GM23338 (cell line): ENCODE data around the gene LENG9. TPM values are rescaled to one million over a fixed set of nuclear protein-coding genes. Genes with fewer than 3 reads are reported as not detected.
A peak's percentile ranks its signal among the peaks of the same experiment; 100 is the strongest.

Experiments used
- ATAC-seq: fragments of 200-7000 bp; cut with Tn5 transposase; 3 replicates; pipeline ENCODE4 v1.9.1; 2020
- DNase-seq: peaks from one replicate; pipeline ENCODE4 v3.0.0-alpha.2; 2015; ENCODE audit warnings: low spot score
- H2AFZ ChIP-seq: fragments of 200-600 bp; sonication (generic); 2 replicates; pipeline ENCODE4 v1.8.0; 2016; ENCODE audit warnings: antibody characterized with exemption, mild to moderate bottlenecking, moderate library complexity
- H3F3A ChIP-seq: fragments of 200-600 bp; sonication (generic); replicated peaks from 2 replicates; pipeline ENCODE4 v1.8.0; 2017; ENCODE audit warnings: antibody characterized with exemption, mixed run types, low read depth
- H3K27ac ChIP-seq: fragments of 200-600 bp; sonication (generic); 2 replicates; pipeline ENCODE4 v1.6.1; 2016; ENCODE audit warnings: low read depth
- H3K27me3 ChIP-seq: fragments of 200-600 bp; sonication (generic); 2 replicates; pipeline ENCODE4 v1.8.0; 2016; ENCODE audit warnings: mild to moderate bottlenecking, mixed run types, moderate library complexity; ENCODE audit not compliant: insufficient read depth
- H3K36me3 ChIP-seq: fragments of 200-600 bp; sonication (generic); 2 replicates; pipeline ENCODE4 v1.8.0; 2016; ENCODE audit warnings: mild to moderate bottlenecking; ENCODE audit not compliant: insufficient read depth
- H3K4me1 ChIP-seq: fragments of 200-600 bp; sonication (generic); 2 replicates; pipeline ENCODE4 v1.8.0; 2016; ENCODE audit warnings: mild to moderate bottlenecking, moderate library complexity; ENCODE audit not compliant: insufficient read depth
- H3K4me2 ChIP-seq: fragments of 200-600 bp; sonication (generic); 2 replicates; pipeline ENCODE4 v1.7.1; 2017; ENCODE audit warnings: mixed run types
- H3K4me3 ChIP-seq: fragments of 200-600 bp; sonication (generic); 2 replicates; pipeline ENCODE4 v1.6.1; 2016; ENCODE audit warnings: mixed run types
- H3K79me2 ChIP-seq: fragments of 200-600 bp; sonication (generic); replicated peaks from 2 replicates; pipeline ENCODE4 v1.8.0; 2017; ENCODE audit warnings: mild to moderate bottlenecking; ENCODE audit not compliant: insufficient read depth
- H3K9me2 ChIP-seq: fragments of 200-600 bp; sonication (generic); 2 replicates; pipeline ENCODE4 v1.8.0; 2017; ENCODE audit not compliant: insufficient read depth
- H4K20me1 ChIP-seq: fragments of 200-600 bp; sonication (generic); replicated peaks from 2 replicates; pipeline ENCODE4 v1.8.0; 2017; ENCODE audit warnings: mild to moderate bottlenecking; ENCODE audit not compliant: insufficient read depth
- H3K27ac Mint-ChIP-seq: 2 replicates; pipeline ENCODE4 v1.8.0; 2020; ENCODE audit warnings: inconsistent platforms, mild to moderate bottlenecking, moderate library complexity, mixed read lengths
- H3K27me3 Mint-ChIP-seq: 3 replicates; pipeline ENCODE4 v1.8.0; 2022; ENCODE audit warnings: low read depth, mild to moderate bottlenecking, moderate library complexity, mixed read lengths, inconsistent platforms; ENCODE audit not compliant: insufficient read depth, poor library complexity
- H3K36me3 Mint-ChIP-seq: 3 replicates; pipeline ENCODE4 v1.8.0; 2021; ENCODE audit warnings: low read depth, mild to moderate bottlenecking, inconsistent platforms, moderate library complexity, mixed read lengths
- H3K4me1 Mint-ChIP-seq: 3 replicates; pipeline ENCODE4 v1.8.0; 2020; ENCODE audit warnings: mild to moderate bottlenecking, inconsistent platforms, mixed read lengths
- H3K4me3 Mint-ChIP-seq: 3 replicates; pipeline ENCODE4 v1.8.0; 2021; ENCODE audit warnings: moderate library complexity, mild to moderate bottlenecking, inconsistent platforms, mixed read lengths
- H3K9me3 Mint-ChIP-seq: 3 replicates; pipeline ENCODE4 v1.8.0; 2020; ENCODE audit warnings: moderate library complexity, mild to moderate bottlenecking, inconsistent platforms, mixed read lengths
- CTCF ChIP-seq, 2 experiments: fragments of 200-600 bp in 1 of 2; sonication (generic) in 1 of 2; conservative IDR thresholded peaks; 2 replicates each; pipeline versions ENCODE4 v1.5.1 to v1.6.1; 2016 to 2017; ENCODE audit warnings: antibody characterized with exemption in 2 of 2, low read depth in 2 of 2, mild to moderate bottlenecking in 2 of 2, moderate library complexity in 1 of 2
- EZH2phosphoT487 ChIP-seq: fragments of 200-600 bp; sonication (generic); IDR thresholded peaks from one replicate; pipeline ENCODE4 v1.8.1; 2018; ENCODE audit warnings: antibody characterized with exemption; ENCODE audit not compliant: unreplicated experiment
- JUNB ChIP-seq: IDR thresholded peaks from one replicate; pipeline ENCODE4 v1.6.1; 2016; ENCODE audit warnings: antibody characterized with exemption; ENCODE audit not compliant: unreplicated experiment
- NANOG ChIP-seq: IDR thresholded peaks from 2 replicates; pipeline ENCODE4 v1.6.1; 2016; ENCODE audit warnings: antibody characterized with exemption, borderline replicate concordance
- POLR2AphosphoS5 ChIP-seq: IDR thresholded peaks from 2 replicates; pipeline ENCODE4 v1.6.1; 2016; ENCODE audit warnings: antibody characterized with exemption, low read depth
- REST ChIP-seq: IDR thresholded peaks from one replicate; pipeline ENCODE4 v1.6.1; 2018; ENCODE audit warnings: antibody characterized with exemption; ENCODE audit not compliant: unreplicated experiment
- STAT1 ChIP-seq: IDR thresholded peaks from one replicate; pipeline ENCODE4 v1.6.1; 2016; ENCODE audit warnings: antibody characterized with exemption; ENCODE audit not compliant: unreplicated experiment
- ZNF114 ChIP-seq: fragments of 250-450 bp; sonication (Bioruptor Pico); IDR thresholded peaks from 2 replicates; pipeline ENCODE4 v1.5.0; 2020; ENCODE audit warnings: mild to moderate bottlenecking, moderate library complexity
- ZNF331 ChIP-seq: fragments of 250-450 bp; sonication (Bioruptor Pico); IDR thresholded peaks from 2 replicates; pipeline ENCODE4 v1.5.0; 2020; ENCODE audit warnings: low read depth, mild to moderate bottlenecking, moderate library complexity
- ZNF462 ChIP-seq: fragments of 250-450 bp; sonication (Bioruptor Pico); IDR thresholded peaks from 2 replicates; pipeline ENCODE4 v1.5.0; 2020; ENCODE audit warnings: mild to moderate bottlenecking, moderate library complexity
- polyA plus RNA-seq: library from polyadenylated mRNA; unstranded; fragments of >200 nt; fragmentation: Nextera tagmentation; extraction: Ambion mirVana; gene quantifications from 2 replicates; pipeline ENCODE4 v1.2.1, GENCODE V29; 2016
- total RNA-seq: library from RNA; depleted of rRNA; stranded (reverse); fragments of >200 nt; shearing (Covaris generic); gene quantifications from 2 replicates; pipeline ENCODE4 v1.2.3, GENCODE V29; 2014
- TF ChIP-seq, protein P1 (sequence below): IDR thresholded peaks from 2 replicates; pipeline ENCODE4 v1.6.1; 2016; ENCODE audit warnings: antibody characterized with exemption

The LENG9 gene
- total and polyA plus RNA-seq, 2 experiments from 2014 or later: 0.26 to 6.4 TPM

DNA sequence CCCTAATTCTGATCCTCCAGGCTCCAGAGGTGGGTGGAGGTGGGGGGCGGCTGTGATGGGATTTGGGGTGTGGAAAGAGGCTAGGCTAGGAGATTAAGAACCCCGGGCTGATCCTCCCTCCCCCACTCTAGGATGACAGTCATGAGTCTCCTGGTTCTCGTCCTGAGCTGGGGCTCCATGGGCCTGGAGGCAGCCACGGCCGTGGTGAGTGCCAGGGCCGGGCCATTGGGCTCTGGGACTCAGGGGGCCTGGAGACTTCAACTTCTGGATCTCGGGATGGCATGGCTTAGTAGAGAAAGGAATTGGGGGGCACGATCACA is 34.4 kb downstream of the LENG9 start:
- Histone ChIP-seq H3K4me1 (no peaks in the 10 kb centered on the region; the same call in 1 of the 2 replicates), H4K20me1 (no peaks in the 10 kb centered on the region), H3K4me3 (no peak overlapping the region), H2AFZ (no peak overlapping the region), H3K27ac (no peak overlapping the region), H3K36me3 (no peaks in the 10 kb centered on the region), H3K27me3 (0 out of 2 replicates have a peak, but pooled peaks cover 3% of the 10 kb centered on the region), H3K79me2 (no peaks in the 10 kb centered on the region), H3K4me2 (no peak overlapping the region), H3F3A (no peaks in the 10 kb centered on the region), H3K9me2 (no peaks in the 10 kb centered on the region)
- Mint-ChIP-seq H3K4me1 (peaks cover 17% of the 10 kb centered on the region), H3K27ac (peak overlapping the region; percentile 46; the same call in 1 of the 2 replicates), H3K4me3 (no peak overlapping the region), H3K9me3 (no peaks in the 10 kb centered on the region), H3K36me3 (peaks cover 36% of the 10 kb centered on the region), H3K27me3 (peaks cover 29% of the 10 kb centered on the region)
- ATAC-seq: no peak
- TF ChIP-seq POLR2AphosphoS5 (no peak), ZNF114 (CRISPR knock-in tag) (no peak), NANOG (no peak), ZNF462 (CRISPR knock-in tag) (no peak), STAT1 (no peak), EZH2phosphoT487 (no peak), JUNB (no peak), REST (no peak), CTCF (conservative IDR thresholded peaks at IDR 0.05; ENCODE audit: low read depth in 2 of 2) (no peak), ZNF331 (no peak)
- TF ChIP-seq, protein P1, sequence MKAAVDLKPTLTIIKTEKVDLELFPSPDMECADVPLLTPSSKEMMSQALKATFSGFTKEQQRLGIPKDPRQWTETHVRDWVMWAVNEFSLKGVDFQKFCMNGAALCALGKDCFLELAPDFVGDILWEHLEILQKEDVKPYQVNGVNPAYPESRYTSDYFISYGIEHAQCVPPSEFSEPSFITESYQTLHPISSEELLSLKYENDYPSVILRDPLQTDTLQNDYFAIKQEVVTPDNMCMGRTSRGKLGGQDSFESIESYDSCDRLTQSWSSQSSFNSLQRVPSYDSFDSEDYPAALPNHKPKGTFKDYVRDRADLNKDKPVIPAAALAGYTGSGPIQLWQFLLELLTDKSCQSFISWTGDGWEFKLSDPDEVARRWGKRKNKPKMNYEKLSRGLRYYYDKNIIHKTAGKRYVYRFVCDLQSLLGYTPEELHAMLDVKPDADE: no peak
- DNase-seq: no peak
